MM.1S (cell line): ENCODE results near the gene TRPC6.

Experiments
- DNase-seq: peaks from one replicate; pipeline ENCODE4 v3.0.0-alpha.2; 2015
- H2AFZ ChIP-seq: fragments of 300-600 bp; sonication (generic); 2 replicates; pipeline ENCODE4 v1.6.0; 2016; ENCODE audit warnings: antibody characterized with exemption, low read length
- H3F3A ChIP-seq: fragments of 300-600 bp; sonication (generic); 2 replicates; pipeline ENCODE4 v1.6.1; 2016; ENCODE audit warnings: mild to moderate bottlenecking, antibody characterized with exemption, low read length, moderate library complexity, mixed read lengths; ENCODE audit not compliant: insufficient read depth
- H3K27ac ChIP-seq: fragments of 300-600 bp; sonication (generic); 2 replicates; pipeline ENCODE4 v1.5.1; 2016; ENCODE audit warnings: mild to moderate bottlenecking, low read length
- H3K27me3 ChIP-seq: fragments of 300-600 bp; sonication (generic); replicated peaks from 2 replicates; pipeline ENCODE4 v1.6.0; 2016; ENCODE audit warnings: low read length; ENCODE audit not compliant: insufficient read depth
- H3K36me3 ChIP-seq: fragments of 300-600 bp; sonication (generic); replicated peaks from 2 replicates; pipeline ENCODE4 v1.6.1; 2016; ENCODE audit warnings: mild to moderate bottlenecking, low read length, mixed read lengths; ENCODE audit not compliant: insufficient read depth
- H3K4me1 ChIP-seq: fragments of 300-600 bp; sonication (generic); 2 replicates; pipeline ENCODE4 v1.6.1; 2016; ENCODE audit warnings: low read length, mixed read lengths
- H3K4me2 ChIP-seq: fragments of 300-600 bp; sonication (generic); 2 replicates; pipeline ENCODE4 v1.6.0; 2016; ENCODE audit warnings: low read depth, low read length
- H3K4me3 ChIP-seq: fragments of 300-600 bp; sonication (generic); 2 replicates; pipeline ENCODE4 v1.5.1; 2016; ENCODE audit warnings: low read length, mixed read lengths
- H3K79me2 ChIP-seq: fragments of 300-600 bp; sonication (generic); 2 replicates; pipeline ENCODE4 v1.6.1; 2016; ENCODE audit warnings: mixed run types, low read length, mixed read lengths
- H3K9ac ChIP-seq: fragments of 300-600 bp; sonication (generic); 2 replicates; pipeline ENCODE4 v1.6.1; 2016; ENCODE audit warnings: low read length, mixed read lengths
- H3K9me2 ChIP-seq: fragments of 300-600 bp; sonication (generic); replicated peaks from 2 replicates; pipeline ENCODE4 v1.6.1; 2016; ENCODE audit warnings: mild to moderate bottlenecking, low read length, mixed read lengths; ENCODE audit not compliant: insufficient read depth
- H3K9me3 ChIP-seq: fragments of 300-600 bp; sonication (generic); replicated peaks from 2 replicates; pipeline ENCODE4 v1.6.1; 2016; ENCODE audit warnings: mild to moderate bottlenecking, low read length, mixed read lengths; ENCODE audit not compliant: insufficient read depth
- H4K20me1 ChIP-seq: fragments of 300-600 bp; sonication (generic); 2 replicates; pipeline ENCODE4 v1.6.1; 2016; ENCODE audit warnings: mild to moderate bottlenecking, low read length, moderate library complexity, mixed read lengths; ENCODE audit not compliant: insufficient read depth
- CTCF ChIP-seq: fragments of 300-600 bp; sonication (generic); IDR thresholded peaks from 2 replicates; pipeline ENCODE4 v1.5.1; 2016; ENCODE audit warnings: antibody characterized with exemption, low read length, mixed read lengths
- EZH2 ChIP-seq: fragments of 300-600 bp; sonication (generic); optimal IDR thresholded peaks from 2 replicates; pipeline ENCODE3; 2017; ENCODE audit warnings: low read depth, mild to moderate bottlenecking, antibody characterized with exemption, low read length, mixed read lengths
- EZH2phosphoT487 ChIP-seq: fragments of 300-600 bp; sonication (generic); IDR thresholded peaks from 2 replicates; pipeline ENCODE4 v1.6.1; 2018; ENCODE audit warnings: antibody characterized with exemption, low read length

Gene TRPC6

DNA sequence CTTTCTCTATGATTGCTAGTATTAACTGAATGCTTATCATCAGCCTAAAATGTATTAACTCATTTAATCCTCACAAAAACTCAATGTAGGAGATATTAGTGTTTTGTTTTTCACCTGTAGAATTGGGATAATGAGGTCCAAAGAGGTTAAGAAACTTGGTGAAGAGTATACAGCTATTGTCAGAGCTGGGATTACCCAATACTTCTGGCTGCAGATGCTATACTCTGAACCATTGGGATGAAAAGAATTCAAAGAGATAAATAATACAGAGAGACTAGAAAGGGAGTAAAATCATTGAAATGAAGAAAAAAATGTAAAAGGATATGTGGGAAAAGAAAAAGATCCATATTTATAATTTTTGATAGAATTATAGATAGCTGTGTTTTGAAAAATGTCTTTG, 137.1 kb downstream of the TRPC6 start:
- Histone ChIP-seq H3K9me2 (no peaks in the 10 kb centered on the region), H3K27me3 (no peaks in the 10 kb centered on the region), H3K4me2 (no peak overlapping the region), H3K27ac (no peak overlapping the region), H2AFZ (no peak overlapping the region), H3K4me1 (no peaks in the 10 kb centered on the region), H3K4me3 (no peak overlapping the region), H3K36me3 (no peaks in the 10 kb centered on the region), H3F3A (no peaks in the 10 kb centered on the region), H4K20me1 (no peaks in the 10 kb centered on the region), H3K79me2 (no peaks in the 10 kb centered on the region), H3K9ac (no peak overlapping the region), H3K9me3 (no peaks in the 10 kb centered on the region)
- no peak for DNase-seq
- TF ChIP-seq EZH2phosphoT487 (no peak), CTCF (no peak), EZH2 (no peak)

- Histone ChIP-seq H3K4me3 (no peak overlapping the region), H3F3A (no peaks in the 10 kb centered on the region), H3K9me2 (no peaks in the 10 kb centered on the region), H3K9ac (no peak overlapping the region), H2AFZ (no peak overlapping the region), H3K4me2 (no peak overlapping the region), H4K20me1 (no peaks in the 10 kb centered on the region), H3K27ac (no peak overlapping the region), H3K79me2 (no peaks in the 10 kb centered on the region), H3K9me3 (no peaks in the 10 kb centered on the region), H3K36me3 (no peaks in the 10 kb centered on the region), H3K27me3 (no peaks in the 10 kb centered on the region), H3K4me1 (no peaks in the 10 kb centered on the region)
- TF ChIP-seq CTCF (no peak), EZH2 (no peak), EZH2phosphoT487 (no peak)
- no peak for DNase-seq
Measured at GRCh38 chr11:101446238-101446637, 137.6 kb downstream of the TRPC6 start.

- H3K4me3 ChIP-seq: no peak overlapping the region
- H3K79me2 ChIP-seq: no peaks in the 10 kb centered on the region
- no peak overlapping the region for H3K4me2 ChIP-seq
- no peaks in the 10 kb centered on the region for H3K36me3 ChIP-seq
- no peaks in the 10 kb centered on the region for H3F3A ChIP-seq
- H3K9me3 ChIP-seq: no peaks in the 10 kb centered on the region
- no peaks in the 10 kb centered on the region for H4K20me1 ChIP-seq
- TF ChIP-seq EZH2 (no peak), EZH2phosphoT487 (no peak), CTCF (no peak)
- H2AFZ ChIP-seq: no peak overlapping the region
- H3K9me2 ChIP-seq: no peaks in the 10 kb centered on the region
- no peak for DNase-seq
- H3K27ac ChIP-seq: no peak overlapping the region
- no peaks in the 10 kb centered on the region for H3K4me1 ChIP-seq
- no peaks in the 10 kb centered on the region for H3K27me3 ChIP-seq
- H3K9ac ChIP-seq: no peak overlapping the region
Measured at GRCh38 chr11:101445761-101446160, 138.0 kb downstream of the TRPC6 start.
